H9 (cell line): ENCODE results near the gene CCDC190. TPM values are rescaled to one million over a fixed set of nuclear protein-coding genes. Genes with fewer than 3 reads are reported as not detected.

Experiments used
- DNase-seq: peaks from one replicate; pipeline ENCODE4 v3.0.0-alpha.2; 2017
- H2AFZ ChIP-seq: one replicate; pipeline ENCODE4 v1.6.1; 2013; ENCODE audit warnings: mild to moderate bottlenecking, low read length, control low read depth, moderate library complexity
- H2AK5ac ChIP-seq: 2 replicates; pipeline ENCODE4 v1.6.1; 2013; ENCODE audit warnings: low read length, control low read depth, mixed read lengths; ENCODE audit not compliant: insufficient read length
- H2BK120ac ChIP-seq: one replicate; pipeline ENCODE4 v1.6.1; 2013; ENCODE audit warnings: low read depth, mild to moderate bottlenecking, low read length, control low read depth, inconsistent platforms; ENCODE audit not compliant: poor library complexity, severe bottlenecking
- H2BK12ac ChIP-seq: 2 replicates; pipeline ENCODE4 v1.6.1; 2013; ENCODE audit warnings: low read length, control low read depth, mixed read lengths, low read depth; ENCODE audit not compliant: insufficient read length
- H2BK15ac ChIP-seq: 2 replicates; pipeline ENCODE4 v1.6.1; 2013; ENCODE audit warnings: low read depth, low read length, control low read depth
- H2BK20ac ChIP-seq: one replicate; pipeline ENCODE4 v1.6.1; 2013; ENCODE audit warnings: low read depth, mild to moderate bottlenecking, low read length, control low read depth, inconsistent platforms; ENCODE audit not compliant: poor library complexity, severe bottlenecking
- H2BK5ac ChIP-seq: 2 replicates; pipeline ENCODE4 v1.6.1; 2013; ENCODE audit warnings: low read length, control low read depth, mixed read lengths; ENCODE audit not compliant: insufficient read length
- H3K14ac ChIP-seq: 2 replicates; pipeline ENCODE4 v1.6.1; 2013; ENCODE audit warnings: low read length, control low read depth; ENCODE audit not compliant: insufficient read depth
- H3K18ac ChIP-seq: 2 replicates; pipeline ENCODE4 v1.6.1; 2013; ENCODE audit warnings: low read depth, mild to moderate bottlenecking, mixed read lengths, low read length, control low read depth; ENCODE audit not compliant: insufficient read length
- H3K23ac ChIP-seq: 2 replicates; pipeline ENCODE4 v1.6.1; 2013; ENCODE audit warnings: low read length, control low read depth, mixed read lengths, low read depth; ENCODE audit not compliant: insufficient read length
- H3K23me2 ChIP-seq: 2 replicates; pipeline ENCODE4 v1.6.1; 2013; ENCODE audit warnings: low read depth, mild to moderate bottlenecking, mixed read lengths, low read length, control low read depth; ENCODE audit not compliant: insufficient read length, poor library complexity, severe bottlenecking
- H3K27ac ChIP-seq: 2 replicates; pipeline ENCODE4 v1.5.1; 2013; ENCODE audit warnings: low read length, control low read depth, mixed read lengths, low read depth; ENCODE audit not compliant: insufficient read length
- H3K27me3 ChIP-seq: 2 replicates; pipeline ENCODE4 v1.6.1; 2013; ENCODE audit warnings: low read length, control low read depth, inconsistent platforms; ENCODE audit not compliant: insufficient read depth
- H3K4ac ChIP-seq: 2 replicates; pipeline ENCODE4 v1.6.1; 2013; ENCODE audit warnings: low read depth, mild to moderate bottlenecking, control low read depth, inconsistent platforms, low read length, moderate library complexity
- H3K4me1 ChIP-seq: 2 replicates; pipeline ENCODE4 v1.6.1; 2013; ENCODE audit warnings: low read length, control low read depth, inconsistent platforms; ENCODE audit not compliant: insufficient read depth
- H3K4me2 ChIP-seq: 2 replicates; pipeline ENCODE4 v1.6.1; 2013; ENCODE audit warnings: low read length, control low read depth, mixed read lengths; ENCODE audit not compliant: insufficient read length, insufficient read depth
- H3K56ac ChIP-seq: 2 replicates; pipeline ENCODE4 v1.6.1; 2013; ENCODE audit warnings: low read depth, mild to moderate bottlenecking, mixed read lengths, low read length, control low read depth; ENCODE audit not compliant: insufficient read length
- H3K79me1 ChIP-seq: 2 replicates; pipeline ENCODE4 v1.6.1; 2013; ENCODE audit warnings: low read depth, mild to moderate bottlenecking, moderate library complexity, low read length, control low read depth, inconsistent platforms; ENCODE audit not compliant: insufficient read depth, poor library complexity, severe bottlenecking
- H3K79me2 ChIP-seq: 2 replicates; pipeline ENCODE4 v1.6.1; 2013; ENCODE audit warnings: low read length, control low read depth, inconsistent platforms; ENCODE audit not compliant: insufficient read depth
- H3K9ac ChIP-seq: 2 replicates; pipeline ENCODE4 v1.6.1; 2013; ENCODE audit warnings: low read length, control low read depth, mixed read lengths; ENCODE audit not compliant: insufficient read length; ENCODE audit errors: extremely low read depth
- H3K9me3 ChIP-seq: one replicate; pipeline ENCODE4 v1.6.1; 2013; ENCODE audit warnings: low read depth, low read length, inconsistent platforms; ENCODE audit not compliant: control insufficient read depth
- H3T11ph ChIP-seq: one replicate; pipeline ENCODE4 v1.6.1; 2013; ENCODE audit warnings: mild to moderate bottlenecking, low read length, control low read depth, inconsistent platforms
- H4K20me1 ChIP-seq: one replicate; pipeline ENCODE4 v1.6.1; 2013; ENCODE audit not compliant: control insufficient read depth, insufficient read length, insufficient read depth
- H4K5ac ChIP-seq: 2 replicates; pipeline ENCODE4 v1.6.1; 2013; ENCODE audit warnings: low read depth, mild to moderate bottlenecking, mixed read lengths, low read length, control low read depth; ENCODE audit not compliant: insufficient read length
- H4K8ac ChIP-seq: replicated peaks from 2 replicates; pipeline ENCODE4 v1.6.1; 2013; ENCODE audit warnings: low read length, control low read depth, mixed read lengths, low read depth; ENCODE audit not compliant: insufficient read length
- H4K91ac ChIP-seq: 2 replicates; pipeline ENCODE4 v1.6.1; 2013; ENCODE audit warnings: low read depth, mild to moderate bottlenecking, moderate library complexity, mixed read lengths, low read length, control low read depth; ENCODE audit not compliant: insufficient read length
- H3K27ac Mint-ChIP-seq, 3 experiments: 2 replicates in 2 of 3; 3 replicates in 1 of 3; pipeline ENCODE4 v1.8.0; 2020 to 2021; ENCODE audit warnings: mixed read lengths in 3 of 3, mild to moderate bottlenecking in 1 of 3, moderate library complexity in 1 of 3
- H3K27me3 Mint-ChIP-seq: 2 replicates; pipeline ENCODE4 v1.8.0; 2021; ENCODE audit warnings: low read depth, mild to moderate bottlenecking, moderate library complexity, mixed read lengths
- H3K36me3 Mint-ChIP-seq, 3 experiments: 2 replicates in 2 of 3; 3 replicates in 1 of 3; pipeline ENCODE4 v1.8.0; 2020 to 2021; ENCODE audit warnings: low read depth in 3 of 3, mixed read lengths in 3 of 3; ENCODE audit not compliant: insufficient read depth in 1 of 3
- H3K4me1 Mint-ChIP-seq, 2 experiments: 2 replicates each; pipeline ENCODE4 v1.8.0; 2020; ENCODE audit warnings: mixed read lengths in 2 of 2
- H3K4me3 Mint-ChIP-seq, 2 experiments: 2 replicates in 1 of 2; 3 replicates in 1 of 2; pipeline ENCODE4 v1.8.0; 2020 to 2021; ENCODE audit warnings: mild to moderate bottlenecking in 2 of 2, mixed read lengths in 2 of 2, moderate library complexity in 1 of 2
- H3K9me3 Mint-ChIP-seq, 2 experiments: 2 replicates in 1 of 2; 3 replicates in 1 of 2; pipeline ENCODE4 v1.8.0; 2020; ENCODE audit warnings: mild to moderate bottlenecking in 2 of 2, mixed read lengths in 2 of 2, moderate library complexity in 1 of 2
- CTCF ChIP-seq: fragments of 200-600 bp; sonication (generic); conservative IDR thresholded peaks from 3 replicates; pipeline ENCODE4 v1.8.0; 2021; ENCODE audit warnings: antibody characterized with exemption, mild to moderate bottlenecking
- total RNA-seq: library from RNA; stranded (reverse); gene quantifications from 2 replicates; pipeline ENCODE4 v1.2.1, GENCODE V29; 2021

CCDC190 gene
- total RNA-seq, 1 experiment from 2014 or later = not detected

DNA sequence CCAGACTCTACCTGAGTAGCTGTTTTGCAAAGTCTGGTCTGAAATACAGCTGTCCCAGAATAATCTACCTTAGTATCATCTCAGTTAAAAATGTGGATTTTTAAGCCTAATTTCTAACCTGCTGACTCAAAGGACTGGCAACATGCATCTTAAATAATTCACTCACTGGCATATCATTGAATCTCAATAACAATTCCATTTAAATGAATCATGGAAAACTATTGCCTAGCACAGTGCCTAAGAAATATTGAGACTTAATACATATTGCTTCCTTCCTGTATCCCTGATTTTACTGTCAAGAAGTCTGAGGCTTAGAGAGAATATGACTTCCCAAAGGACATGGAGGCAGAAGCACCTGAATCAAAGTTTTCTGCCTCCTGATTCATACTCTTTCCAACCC is 3.1 kb downstream of the CCDC190 start:
- no peak overlapping the region for H3K27ac Mint-ChIP-seq
- H3K4me2 ChIP-seq = no peak overlapping the region

More for the DNA sequence above, 3.1 kb downstream of the CCDC190 start:
- H3K79me2 ChIP-seq = no peaks in the 10 kb centered on the region
- H3K79me1 ChIP-seq = no peaks in the 10 kb centered on the region
- H4K5ac ChIP-seq = no peak overlapping the region
- no peak overlapping the region for H3K14ac ChIP-seq
- no peak overlapping the region for H3T11ph ChIP-seq
- H2BK20ac ChIP-seq = no peak overlapping the region
- no peak overlapping the region for H3K23ac ChIP-seq
- H3K56ac ChIP-seq = no peak overlapping the region
- H3K18ac ChIP-seq = no peak overlapping the region
- H3K27me3 ChIP-seq = no peaks in the 10 kb centered on the region
- H2BK5ac ChIP-seq = no peak overlapping the region
- H4K20me1 ChIP-seq = no peaks in the 10 kb centered on the region
- H3K4me1 ChIP-seq = no peaks in the 10 kb centered on the region
- H3K27me3 Mint-ChIP-seq = no peaks in the 10 kb centered on the region
- no peak for TF ChIP-seq CTCF
- H2BK120ac ChIP-seq = no peak overlapping the region
- H3K4me3 Mint-ChIP-seq = no peak overlapping the region
- H3K23me2 ChIP-seq = no peaks in the 10 kb centered on the region
- H4K8ac ChIP-seq = no peak overlapping the region
- no peak overlapping the region for H2AK5ac ChIP-seq
- no peaks in the 10 kb centered on the region for H3K36me3 Mint-ChIP-seq
- no peak for DNase-seq
- no peak overlapping the region for H2AFZ ChIP-seq
- no peak overlapping the region for H2BK12ac ChIP-seq
- no peak overlapping the region for H4K91ac ChIP-seq
- no peak overlapping the region for H2BK15ac ChIP-seq
- no peaks in the 10 kb centered on the region for H3K9me3 ChIP-seq
- peaks cover 0 to 8% of the 10 kb centered on the region in 2 experiments for H3K4me1 Mint-ChIP-seq
- no peak overlapping the region for H3K4ac ChIP-seq
- no peaks in the 10 kb centered on the region for H3K9me3 Mint-ChIP-seq
- H3K9ac ChIP-seq = no peak overlapping the region
- no peak overlapping the region for H3K27ac ChIP-seq
